Activated CD8-positive, alpha-beta memory T cell treated with anti-CD3 and anti-CD28 coated beads, Interleukin-2, amount 50 U/mL, for 4 hours (primary cell): ENCODE measurements around the gene LATS2.
"Not testable (repeated sequence)": the region's sequence is repeated elsewhere in the genome, so short reads cannot be mapped to it uniquely, and the experiment has no call there.

Source experiments
- DNase-seq: peaks from one replicate; pipeline ENCODE4 v3.0.0-alpha.2; 2020

The LATS2 gene

DNA sequence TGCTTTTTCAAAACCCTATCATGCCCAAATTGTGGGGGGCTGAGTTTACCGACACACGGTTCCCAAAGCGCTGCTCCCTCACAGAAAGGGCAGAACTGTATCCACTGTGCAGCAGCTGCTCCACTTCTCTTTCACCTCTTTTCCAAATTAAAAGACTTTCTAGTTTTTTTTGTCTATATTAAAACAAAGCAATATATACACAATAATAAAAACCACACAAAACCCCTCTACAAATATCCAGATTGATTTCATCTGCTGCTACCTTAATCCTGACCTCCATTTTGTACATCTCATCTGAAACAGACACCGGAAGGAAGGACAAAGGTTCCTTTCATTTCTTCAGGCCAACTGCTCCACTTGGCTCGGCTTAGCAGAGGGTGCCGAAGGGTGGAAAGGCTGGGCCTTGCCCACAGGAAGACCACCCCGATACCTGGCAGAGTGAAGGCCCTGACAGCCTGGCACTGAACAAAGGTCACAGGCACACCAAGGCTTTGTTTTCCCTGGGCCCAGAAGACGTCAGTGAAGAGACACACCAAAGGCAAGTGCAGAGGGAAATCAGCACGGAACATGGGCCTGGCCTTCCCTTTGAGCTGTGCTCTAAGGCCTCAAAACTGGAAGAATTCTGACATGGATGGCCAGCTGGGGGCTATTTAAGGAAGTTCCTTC, 71.6 kb downstream of the LATS2 start:
- DNase-seq, result no peak

DNA sequence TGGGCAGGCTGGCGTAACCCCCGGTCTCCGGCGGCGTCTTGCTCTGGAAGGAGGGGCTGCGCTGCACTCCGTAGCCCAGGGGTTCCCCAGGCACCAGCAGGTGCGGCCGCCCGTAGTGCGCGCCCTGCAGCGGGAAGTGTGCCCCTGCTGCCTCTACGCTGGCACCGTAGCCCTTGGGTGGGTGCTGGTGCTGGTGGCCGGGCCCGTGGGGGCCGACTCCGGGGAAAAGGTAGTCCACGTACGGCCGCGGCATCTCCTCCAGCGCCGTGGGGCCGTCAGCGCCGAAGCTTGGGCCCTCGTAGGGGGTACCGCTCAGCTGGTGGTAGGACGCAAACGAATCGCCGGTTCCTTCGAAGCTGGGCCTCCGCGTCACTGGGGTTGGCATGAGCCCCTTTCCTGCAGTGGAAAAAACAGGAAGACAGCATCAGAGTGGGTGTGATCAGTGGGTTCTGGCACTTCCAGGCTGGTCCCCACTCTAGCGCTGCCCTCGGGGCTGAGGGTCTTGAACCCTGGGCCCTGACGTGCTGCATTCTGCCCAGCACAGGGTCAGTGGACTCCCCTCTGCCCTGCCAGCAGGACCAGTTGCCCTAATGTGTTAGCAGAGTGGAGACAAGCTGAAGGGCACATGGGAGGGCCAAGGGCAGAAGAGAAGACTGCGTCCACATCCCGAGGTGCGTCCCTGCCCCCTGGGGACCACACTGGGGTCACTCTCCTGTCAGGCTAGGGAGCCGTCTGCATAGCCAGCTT, 72.3 kb downstream of the LATS2 start:
- no peak for DNase-seq

DNA sequence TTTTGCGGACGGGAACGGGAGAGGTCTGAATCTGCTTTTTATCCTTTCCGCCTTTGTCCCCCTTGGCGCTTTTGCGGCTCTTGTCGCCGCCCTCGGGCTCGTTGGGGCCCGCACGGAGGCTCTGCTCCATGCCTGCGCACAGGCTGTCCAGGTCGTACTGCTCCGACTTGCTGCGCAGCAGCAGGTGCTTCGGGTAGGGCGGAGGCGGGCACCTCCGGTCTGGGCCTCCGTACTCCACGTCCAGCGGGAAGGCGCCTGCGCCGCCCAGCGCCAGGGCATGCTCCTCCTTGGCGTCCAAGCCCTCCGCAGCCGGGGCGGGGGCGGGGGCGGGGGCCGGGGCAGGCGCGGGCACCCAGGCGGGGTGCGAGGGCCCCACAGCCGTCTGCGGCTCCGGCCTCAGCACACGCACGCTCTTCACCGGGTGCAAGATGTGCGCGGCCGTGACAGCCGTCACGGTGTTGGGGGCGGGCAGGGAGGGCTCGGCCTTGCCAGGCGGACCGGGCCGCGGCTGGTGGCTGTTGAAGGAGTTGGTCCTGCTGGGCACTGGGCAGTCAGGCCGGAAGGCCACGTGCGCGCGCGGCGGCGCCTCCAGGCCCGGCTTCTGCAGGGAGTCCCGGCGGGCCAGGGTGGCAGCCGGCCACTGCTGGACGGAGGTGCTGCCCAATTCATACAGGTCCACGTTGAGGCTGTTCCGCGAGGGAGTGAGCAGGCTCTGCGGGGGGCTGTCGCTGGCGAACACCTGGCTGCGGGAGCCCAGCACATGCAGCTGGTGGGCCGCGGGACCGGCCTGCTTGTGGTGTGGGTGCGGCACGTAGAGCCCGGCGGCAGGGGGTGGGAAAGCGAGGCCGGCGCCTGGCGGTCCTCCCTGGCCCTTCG, 73.1 kb downstream of the LATS2 start:
- no peak for DNase-seq

DNA sequence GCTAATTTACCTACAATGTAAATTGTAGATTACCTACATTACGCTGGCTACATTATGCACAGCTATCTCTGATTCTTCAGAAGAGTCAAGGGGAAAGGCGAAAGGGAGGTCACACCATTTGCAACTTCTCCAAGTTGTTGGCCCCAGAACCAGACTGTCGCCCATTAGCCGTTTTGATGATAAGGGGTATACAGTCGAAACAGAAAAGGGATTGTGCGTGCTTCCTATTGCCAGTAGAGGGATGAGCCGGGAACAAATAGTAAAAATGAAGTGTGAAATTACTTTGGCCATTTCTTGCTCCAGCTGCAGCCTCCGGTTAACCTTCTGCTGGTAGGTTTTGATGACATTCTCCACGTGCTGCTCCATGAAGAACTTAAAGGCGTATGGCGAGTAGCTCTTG, 73.8 kb downstream of the LATS2 start:
- no peak for DNase-seq

DNA sequence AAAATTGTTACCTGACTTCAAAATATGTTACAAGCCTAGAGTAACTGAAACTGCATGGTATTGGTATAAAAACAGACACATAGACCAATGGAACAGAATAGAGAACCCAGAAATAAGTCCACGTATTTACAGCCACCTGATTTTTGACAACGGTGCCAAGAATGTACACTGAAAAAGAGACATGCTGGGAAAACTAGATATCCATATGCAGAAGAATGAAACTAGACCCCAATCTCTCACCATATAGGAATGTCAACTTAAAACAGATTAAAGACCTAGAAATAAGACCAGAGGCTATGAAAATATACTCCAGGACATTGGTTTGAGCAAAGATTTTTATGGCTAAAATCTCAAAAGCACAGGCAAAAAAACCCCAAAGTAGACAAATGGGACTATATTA, 76.5 kb downstream of the LATS2 start:
- no peak for DNase-seq

DNA sequence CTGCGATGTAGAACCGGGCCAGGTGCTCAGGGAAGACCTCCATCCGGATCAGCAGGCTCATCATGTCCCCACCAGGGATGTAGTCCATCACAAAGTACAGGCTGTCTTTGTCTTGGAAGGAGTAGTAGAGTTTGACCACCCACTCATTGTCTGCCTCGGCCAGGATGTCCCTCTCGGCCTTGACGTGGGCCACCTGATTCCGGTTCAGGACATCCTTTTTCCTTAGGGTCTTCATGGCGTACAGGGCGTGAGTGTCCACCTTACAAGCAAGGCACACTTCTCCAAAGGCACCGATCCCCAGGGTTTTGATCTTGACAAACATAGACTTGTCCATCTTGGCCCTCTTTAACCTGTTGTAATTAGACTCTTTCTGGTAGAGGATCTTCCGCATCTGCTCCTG, 78.0 kb downstream of the LATS2 start:
- DNase-seq, result no peak

DNA sequence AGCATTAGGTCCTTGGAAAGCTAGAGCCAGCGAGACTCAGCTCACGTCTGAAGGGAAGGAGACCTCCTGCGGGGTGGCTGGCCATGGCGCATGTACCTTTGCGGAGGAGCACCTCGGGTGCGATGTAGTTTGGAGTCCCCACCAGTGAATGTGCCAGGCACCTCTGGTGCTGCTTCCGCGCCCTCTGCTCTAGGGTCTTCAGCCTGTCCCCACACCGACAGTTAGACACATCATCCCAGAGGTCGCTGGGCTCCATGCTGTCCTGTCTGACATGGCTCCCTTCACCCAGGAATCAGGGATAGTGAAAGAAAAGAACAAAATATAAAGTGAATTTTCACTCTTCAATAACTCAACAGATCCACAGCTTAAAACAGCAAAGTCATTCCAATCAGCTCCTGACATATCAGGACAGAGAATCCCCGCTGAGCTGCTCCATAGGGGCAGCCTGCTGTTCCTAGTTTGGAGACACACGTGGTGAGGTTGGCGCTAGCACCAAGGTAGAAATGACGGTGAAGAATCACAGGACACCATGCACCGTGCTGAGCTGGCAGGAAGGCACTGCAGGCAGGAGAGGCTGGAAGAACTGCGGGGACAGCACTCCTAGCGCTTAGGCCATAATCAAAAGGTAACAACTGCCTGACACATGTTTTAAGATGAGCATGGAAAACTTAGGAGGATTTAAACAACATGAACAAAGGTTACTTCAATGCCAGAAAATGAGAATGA, 79.9 kb downstream of the LATS2 start:
- no peak for DNase-seq

DNA sequence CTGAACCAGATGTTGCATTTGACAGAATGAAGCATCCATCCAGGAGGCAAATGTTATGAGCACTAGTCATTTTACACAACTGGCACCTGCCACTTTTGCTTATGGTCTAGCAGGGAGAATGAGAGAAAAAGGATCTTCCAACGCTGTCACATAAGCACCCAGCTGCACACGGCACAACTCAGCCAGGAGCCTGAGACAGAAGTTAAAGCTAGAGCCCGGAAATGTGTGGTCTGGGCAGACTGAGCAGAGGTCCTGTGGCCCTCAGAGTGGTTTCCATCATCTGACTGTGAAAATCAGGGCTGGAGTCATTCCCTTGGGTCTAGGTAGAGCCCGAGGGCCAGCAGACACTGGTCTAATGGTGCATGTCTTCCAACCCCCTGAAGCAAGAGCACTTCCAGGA, 80.5 kb downstream of the LATS2 start:
- DNase-seq, result no peak

DNA sequence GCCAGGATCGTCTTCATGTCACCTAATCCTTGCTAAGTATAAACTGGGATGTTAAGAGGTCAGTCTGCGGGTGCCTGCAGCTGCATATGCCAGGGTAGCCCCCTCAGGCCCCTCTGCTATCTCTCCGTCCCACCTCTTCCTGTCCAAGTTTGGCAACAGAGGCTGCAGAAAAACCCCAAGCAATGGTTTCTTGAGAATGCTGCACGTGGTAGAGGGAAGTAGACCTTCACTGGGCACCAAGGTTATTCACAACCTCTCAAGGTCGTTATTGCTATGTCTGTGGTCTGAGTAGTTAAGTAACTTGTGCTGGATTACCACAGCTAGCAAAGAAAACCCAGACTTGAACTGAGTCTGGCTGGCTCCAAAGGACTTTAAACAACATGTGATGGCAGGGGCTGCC, 81.0 kb downstream of the LATS2 start:
- DNase-seq, result no peak

DNA sequence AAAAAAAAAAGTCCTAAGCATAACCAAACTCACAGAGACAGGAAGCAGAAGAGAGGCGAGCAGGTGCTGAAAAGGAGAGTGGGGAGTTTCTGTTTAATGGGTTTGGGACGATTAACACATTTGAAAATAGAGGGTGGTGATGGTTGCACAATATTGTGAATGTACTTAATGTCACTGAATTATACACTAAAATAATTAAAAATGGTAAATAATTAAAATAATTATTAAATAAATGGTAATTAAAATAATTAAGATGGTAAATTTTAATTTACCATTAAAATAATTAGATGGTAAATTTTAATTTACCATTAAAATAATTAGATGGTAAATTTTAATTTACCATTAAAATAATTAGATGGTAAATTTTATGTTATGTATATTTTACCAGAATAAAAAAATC, 84.0 kb downstream of the LATS2 start:
- DNase-seq, result no peak

DNA sequence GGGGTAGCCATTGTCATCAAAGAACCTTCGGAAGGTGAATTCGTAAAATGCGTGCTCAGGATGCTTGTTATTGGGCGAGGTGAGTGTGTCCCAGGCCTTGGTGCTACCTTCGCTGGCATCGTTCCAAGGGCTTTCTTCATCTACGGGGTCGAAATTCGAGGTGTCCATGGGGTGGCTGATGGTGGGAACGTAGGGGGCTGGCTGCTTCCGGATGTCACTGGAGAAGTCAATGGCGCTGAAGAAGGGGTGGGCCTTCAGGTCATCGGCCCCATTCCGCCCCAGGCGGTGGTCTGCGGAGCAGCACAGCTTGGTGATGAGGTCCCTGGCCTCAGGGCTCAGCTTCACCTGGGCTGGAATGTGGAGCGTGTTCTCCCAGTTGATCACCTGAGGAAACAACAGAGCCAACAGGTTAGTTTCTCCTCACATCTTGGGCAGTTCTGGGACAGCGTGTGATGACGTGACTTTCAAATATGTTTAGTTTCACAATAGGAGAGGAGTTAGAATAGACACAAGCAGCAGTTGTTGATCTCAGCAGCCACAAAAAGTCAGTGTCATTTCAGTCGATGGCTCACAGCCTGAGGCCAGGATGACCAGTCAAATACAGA, 86.3 kb downstream of the LATS2 start:
- DNase-seq, result no peak

DNA sequence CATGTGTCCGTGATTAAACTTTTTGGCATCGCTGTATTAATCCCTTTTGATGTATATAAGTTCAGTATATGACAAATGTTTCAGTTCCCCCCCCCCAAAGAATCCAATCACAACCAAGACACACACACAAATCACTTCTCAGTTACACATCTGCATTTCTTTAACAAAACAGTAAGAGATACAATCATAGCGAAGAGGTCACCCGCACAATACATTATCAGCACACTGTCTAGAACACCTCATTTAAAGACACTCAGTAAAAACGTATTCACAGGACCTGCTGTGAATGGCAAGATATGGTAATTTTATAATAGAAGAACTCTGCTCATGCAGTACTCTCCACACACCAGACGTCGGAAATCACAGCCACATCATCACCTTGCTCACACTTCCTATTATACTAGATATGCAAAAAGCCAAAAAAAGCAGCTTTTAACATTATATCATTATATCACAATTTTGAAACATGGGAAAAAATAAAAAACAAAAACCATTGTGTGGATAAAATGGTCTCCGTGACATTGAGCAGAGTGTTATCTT, 87.4 kb downstream of the LATS2 start:
- no peak for DNase-seq

DNA sequence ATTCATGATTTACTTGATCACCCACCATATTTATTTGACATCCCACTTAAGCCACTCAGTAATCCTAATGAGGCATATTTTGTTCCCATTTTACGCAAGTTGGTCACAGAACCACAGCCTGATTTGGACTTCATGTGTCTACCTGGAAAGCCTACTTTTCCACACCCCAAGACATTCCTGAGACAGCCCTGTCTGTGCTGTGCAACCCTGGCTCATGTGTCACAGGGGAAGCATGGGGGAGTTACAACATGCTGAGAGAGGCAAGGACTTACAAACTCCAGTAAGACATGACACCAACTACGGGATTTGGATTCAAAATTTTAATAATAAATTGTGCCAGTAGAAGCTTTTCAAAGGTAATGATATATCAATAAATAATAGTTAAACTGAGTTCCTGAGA, 88.7 kb downstream of the LATS2 start:
- no peak for DNase-seq

DNA sequence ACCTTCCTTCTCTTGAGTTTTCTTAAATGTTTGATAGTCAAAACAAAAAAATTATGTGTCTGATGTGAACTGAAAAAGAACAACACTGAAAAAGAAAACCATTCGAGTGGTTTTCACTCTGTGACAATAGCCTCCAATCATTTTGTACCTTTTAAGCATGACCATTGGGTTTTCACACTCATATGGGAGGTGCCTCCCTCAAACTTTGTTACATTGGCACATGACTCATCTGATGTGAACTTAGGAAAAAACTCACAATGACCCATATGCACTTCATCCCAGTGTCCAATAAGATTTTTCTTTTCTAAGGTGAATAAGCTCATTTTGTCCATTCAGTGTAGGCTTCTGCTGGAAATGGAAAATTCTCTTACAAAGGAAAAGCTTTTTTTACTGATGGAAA, 92.2 kb downstream of the LATS2 start:
- no peak for DNase-seq

DNA sequence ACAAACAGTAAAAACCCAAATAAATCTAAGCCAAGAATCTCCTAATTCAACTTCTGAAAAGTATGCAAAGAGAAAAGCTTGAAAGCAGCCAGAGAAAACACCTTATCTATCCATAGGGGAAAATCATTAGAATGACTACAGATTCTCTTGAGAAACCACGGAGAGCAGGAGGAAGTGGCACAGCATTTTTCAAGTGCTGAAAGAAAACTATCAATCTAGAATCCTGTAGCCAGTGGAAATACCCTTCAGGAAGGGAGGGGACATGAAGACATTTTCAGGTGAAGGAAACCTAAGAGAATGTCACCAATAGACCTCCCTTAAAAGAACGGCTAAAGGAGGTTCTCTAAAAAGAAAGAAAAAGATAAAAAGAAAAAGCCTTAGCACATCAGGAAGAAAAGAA, 92.6 kb downstream of the LATS2 start:
- DNase-seq, result no peak

DNA sequence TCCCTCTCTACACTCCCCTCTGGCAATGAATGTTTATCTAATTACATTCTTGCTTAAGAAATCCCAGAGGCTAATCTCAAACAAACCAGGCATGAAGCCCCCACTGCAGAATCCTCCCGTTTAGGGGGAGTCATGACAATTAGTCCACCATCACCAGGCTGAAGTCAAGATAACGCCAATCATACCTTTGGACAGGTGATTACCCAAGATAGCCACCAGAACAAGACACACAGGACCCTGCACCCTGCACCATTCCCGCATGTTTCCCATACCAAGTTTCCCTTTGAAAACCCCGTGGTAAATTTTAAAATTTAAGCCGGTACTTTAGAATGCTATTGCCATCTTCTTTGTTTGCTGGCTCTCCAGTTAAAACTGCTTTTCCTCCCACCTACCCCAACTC, 94.0 kb downstream of the LATS2 start:
- no peak for DNase-seq

DNA sequence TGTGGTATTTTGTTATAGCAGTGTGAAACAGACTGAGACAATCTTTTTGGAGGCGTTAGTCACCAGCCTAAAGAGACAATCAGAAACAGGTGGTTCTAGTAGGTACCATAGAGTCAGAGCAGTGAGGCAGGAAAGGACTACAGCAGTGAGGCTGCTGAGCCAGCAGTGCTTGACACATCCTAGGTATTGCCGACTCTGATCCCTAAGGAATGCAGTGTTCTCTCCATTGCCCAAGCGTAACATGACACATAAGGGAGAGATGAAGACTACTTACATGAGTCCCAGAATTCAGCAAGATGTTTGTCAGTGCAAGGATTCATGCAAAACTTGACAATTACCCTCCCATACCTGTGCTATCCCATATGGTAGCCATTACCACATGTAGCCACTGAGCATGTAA, 96.5 kb downstream of the LATS2 start:
- no peak for DNase-seq

DNA sequence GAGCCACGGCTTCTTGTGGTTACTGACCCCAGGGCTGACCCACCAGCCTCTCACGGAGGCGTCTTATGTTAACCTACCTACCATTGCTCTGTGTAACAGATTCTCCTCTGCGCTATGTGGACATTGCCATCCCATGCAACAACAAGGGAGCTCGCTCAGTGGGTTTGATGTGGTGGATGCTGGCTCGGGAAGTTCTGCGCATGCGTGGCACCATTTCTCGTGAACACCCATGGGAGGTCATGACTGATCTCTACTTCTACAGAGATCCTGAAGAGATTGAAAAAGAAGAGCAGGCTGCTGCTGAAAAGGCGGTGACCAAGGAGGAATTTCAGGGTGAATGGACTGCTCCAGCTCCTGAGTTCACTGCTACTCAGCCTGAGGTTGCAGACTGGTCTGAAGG, 99.7 kb downstream of the LATS2 start:
- not testable (repeated sequence) for DNase-seq

DNA sequence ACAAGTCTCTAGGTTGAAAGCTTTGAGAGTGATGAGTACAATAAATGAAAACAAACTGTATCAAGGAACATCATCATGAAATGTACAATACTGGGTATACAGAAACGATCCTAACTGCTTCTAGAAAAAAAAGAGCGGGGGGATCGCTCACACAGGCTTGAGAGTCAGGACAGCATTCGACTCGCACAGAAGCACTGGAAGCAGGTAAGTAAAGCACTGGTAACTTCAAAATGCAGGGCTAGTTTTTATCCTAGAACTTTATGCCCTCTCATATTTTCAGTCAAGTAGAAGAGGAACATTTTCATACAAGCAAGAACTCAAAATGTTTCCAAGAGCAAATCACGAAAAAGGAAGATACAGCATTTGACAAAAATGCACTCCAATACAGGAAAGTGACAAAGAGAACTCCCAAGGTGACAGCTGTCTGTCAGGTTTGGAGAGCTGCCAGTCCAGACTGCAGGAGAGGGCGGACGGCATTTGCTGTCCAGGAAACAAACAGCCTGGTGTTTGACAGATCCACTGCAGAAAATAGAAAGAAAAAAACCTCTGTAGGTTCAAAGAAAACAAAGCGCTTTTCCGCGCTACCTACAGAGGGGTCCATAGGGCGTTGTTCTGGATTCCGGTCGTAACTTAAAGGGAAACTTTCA, 100.6 kb downstream of the LATS2 start:
- no peak for DNase-seq

DNA sequence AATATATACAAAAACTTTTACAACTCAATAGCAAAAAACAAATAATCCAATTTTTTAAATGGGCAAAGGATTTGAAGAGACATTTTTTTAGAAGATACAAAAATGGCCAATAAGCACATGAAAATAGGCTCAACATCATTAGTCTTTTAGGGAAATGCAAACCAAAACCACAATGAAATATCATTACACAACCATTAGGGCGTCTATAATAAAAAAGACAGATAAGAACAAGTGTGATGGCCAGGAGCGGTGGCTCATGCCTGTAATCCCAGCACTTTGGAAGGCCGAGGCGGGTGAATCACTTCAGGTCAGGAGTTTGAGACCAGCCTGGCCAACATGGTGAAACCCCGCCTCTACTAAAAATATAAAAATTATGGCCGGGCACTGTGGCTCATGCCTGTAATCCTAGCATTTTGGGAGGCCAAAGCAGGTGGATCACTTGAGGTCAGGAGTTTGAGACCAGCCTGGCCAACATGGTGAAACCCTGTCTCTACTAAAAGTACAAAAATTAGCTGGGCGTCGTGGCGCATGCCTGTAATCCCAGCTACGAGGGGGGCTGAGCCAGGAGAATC, 104.3 kb downstream of the LATS2 start:
- not testable (repeated sequence) for DNase-seq

DNA sequence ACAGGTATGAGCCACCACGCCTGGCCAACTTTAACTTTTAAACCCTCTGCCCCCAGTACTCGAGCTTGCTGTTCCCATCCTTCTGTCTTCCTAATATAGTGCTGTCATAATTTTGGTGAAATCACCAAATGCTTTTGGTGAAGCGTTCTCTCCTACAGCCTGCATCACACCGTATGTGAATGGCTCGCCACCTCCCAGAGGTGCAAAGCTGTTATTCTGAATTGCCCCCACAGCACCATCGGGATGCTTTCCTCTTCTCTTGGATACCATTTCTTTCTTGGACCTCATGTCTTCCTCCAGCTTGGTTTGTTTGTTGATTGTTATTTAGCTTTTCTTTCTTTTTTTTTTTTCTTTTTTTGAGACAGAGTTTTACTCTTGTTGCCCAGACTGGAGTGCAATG, 105.9 kb downstream of the LATS2 start:
- DNase-seq, result no peak
